Pulmonary artery endothelial cell (primary cell): ENCODE data around the gene ZBTB47. TPM values are rescaled to one million over a fixed set of nuclear protein-coding genes. Genes with fewer than 3 reads are reported as not detected.

Source experiments
- DNase-seq: peaks from one replicate; pipeline ENCODE4 v3.0.0-alpha.2; 2011; ENCODE audit warnings: low read depth, low spot score
- total RNA-seq: library from RNA; depleted of rRNA; stranded (reverse); fragments of >200 nt; gene quantifications from 2 replicates; pipeline ENCODE4 v1.2.3, GENCODE V29; 2014

The ZBTB47 gene
- total RNA-seq, 1 donor from 2014 or later: 22.4 TPM

DNA sequence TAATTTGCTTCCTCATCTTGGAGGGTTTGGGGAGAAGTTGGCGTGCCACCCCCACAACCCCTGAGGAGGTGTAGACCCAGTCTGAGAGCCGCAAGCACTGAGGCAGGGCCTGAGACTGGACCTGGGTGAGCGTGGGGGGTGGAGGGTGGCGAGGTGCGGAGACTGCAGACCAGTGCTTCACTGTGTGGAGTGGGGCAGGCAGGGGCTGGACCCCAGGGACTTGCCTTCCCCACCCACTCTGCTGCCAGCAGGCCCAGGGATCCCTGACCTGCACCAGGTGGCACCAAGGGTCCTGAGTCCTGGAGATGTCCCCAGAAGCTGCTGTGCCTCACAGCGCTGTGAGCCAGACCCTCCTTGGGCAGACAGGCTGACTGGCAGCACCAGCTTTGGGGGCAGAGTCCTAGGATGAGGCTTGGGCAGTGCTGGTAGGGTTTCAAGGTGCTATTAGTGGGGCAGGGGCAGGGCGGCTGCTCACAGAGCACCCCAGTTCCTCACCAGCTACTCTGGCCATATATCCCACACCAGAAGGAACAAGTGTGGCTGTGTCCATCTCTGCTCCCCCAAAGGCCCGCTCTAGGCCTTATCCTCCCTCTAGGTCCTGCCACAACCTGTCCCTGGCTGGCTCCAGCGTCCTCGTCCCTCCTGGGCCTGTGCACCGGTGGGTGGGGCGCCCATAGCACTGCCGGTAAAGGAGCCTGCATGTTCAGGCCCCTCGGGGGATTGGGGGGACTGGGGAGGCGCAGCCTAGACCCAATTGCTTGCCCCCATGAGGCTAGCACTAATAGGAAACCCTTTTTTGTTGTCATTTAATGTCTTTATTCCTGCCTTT is 11.8 kb downstream of the ZBTB47 start:
- no peak for DNase-seq

- DNase-seq: no peak
Observed at GRCh38 chr3:42666022-42666421, 12.5 kb downstream of the ZBTB47 start.

DNA sequence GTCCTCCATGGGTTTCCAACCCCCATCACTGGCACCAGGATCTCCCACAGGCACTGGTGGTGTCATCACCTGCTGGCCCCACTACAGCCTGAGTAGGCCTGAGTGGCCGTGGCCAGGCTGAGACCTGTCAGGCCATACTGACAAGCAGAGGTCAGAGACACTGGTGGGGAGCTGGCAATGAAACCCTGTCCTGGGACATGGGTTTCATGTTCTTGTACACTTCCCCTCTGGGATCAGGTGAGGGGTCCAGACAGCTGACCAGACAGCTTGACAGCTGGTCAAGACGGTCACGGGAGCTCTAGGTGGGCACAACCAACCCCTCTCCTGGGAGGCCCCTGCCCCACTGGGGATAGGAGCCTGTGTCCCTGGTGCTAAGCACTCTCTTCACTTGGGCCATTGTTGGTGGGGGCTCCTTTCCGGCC is 13.1 kb downstream of the ZBTB47 start:
- no peak for DNase-seq

DNA sequence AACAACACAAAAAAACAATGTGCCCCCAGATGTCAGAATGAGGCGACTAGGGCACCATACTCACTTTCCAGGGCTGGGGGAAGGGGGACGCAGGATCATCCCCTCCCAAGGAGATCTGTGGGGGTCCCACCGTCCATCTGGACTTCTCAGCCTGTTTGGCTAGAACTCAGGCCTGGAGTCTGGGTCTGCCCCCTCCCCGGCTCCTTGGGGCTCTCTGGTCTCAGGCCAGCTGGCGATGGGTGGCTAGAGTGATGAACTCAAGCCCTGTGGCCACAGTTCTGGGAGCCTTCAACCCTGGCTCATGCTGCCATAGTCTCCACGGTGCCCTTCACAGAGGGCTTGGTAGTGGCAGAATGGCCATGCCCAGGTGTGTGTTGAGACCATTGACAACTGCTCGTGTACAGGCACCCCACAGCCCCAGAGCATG is 13.6 kb downstream of the ZBTB47 start:
- DNase-seq: no peak

DNA sequence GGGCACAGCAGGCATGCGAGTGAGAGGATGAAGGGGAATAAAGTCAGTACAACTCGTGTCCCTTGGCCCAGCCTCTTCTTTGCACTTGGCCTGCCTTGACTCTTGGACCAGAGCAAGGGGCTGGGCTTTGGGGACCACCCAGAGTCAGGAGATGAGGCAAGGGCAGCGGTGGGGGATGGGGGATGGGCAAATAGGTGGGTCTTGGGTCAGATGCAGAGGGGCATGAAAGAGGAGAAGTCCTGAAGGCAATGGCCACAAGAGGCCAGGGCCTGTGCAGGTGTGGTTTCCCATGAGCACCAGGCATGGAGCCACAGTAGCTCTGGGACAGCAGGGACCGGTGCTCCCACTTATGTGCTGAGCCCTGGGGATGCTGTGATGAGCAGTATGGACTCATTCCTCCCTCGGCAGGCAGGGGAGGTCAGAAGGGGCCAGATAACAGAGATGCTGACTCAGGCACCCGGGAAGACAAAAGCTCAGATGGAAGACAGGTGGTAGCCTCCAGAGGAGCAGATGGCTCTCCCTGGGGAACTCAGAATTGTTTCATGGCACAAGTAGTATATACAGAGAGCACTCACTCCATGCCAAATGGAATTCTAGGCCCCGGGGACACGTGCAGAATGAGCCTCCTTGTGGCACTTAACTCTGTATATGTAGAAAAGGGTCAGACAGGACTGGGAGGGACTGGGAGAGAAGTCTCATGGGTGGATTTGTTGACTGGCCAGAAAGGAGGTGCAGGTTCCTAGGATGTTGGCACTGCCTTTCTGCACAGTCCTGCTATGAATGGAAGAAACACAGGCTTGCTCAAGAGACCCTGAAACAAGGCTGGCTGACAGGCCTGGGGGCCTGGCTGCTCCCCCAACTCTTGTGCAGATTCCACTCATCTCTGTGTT is 14.3 kb downstream of the ZBTB47 start:
- no peak for DNase-seq

DNA sequence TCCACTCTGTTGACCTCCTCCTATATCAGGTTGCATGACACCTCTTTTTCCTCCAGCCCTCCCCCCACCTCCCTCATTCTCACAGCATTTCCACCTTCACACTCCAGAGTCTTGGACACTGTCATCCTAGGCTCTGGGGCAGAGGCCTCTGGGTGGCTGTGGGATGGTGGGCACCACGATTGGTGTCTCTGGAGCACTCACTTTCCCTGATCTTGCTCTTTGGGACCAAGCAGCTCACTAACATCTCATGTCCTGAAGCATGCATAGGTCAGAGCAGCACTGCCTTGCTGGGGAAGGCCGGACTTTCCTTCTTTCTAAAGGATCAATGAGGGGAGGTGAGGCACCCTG is 14.9 kb downstream of the ZBTB47 start:
- no peak for DNase-seq

DNA sequence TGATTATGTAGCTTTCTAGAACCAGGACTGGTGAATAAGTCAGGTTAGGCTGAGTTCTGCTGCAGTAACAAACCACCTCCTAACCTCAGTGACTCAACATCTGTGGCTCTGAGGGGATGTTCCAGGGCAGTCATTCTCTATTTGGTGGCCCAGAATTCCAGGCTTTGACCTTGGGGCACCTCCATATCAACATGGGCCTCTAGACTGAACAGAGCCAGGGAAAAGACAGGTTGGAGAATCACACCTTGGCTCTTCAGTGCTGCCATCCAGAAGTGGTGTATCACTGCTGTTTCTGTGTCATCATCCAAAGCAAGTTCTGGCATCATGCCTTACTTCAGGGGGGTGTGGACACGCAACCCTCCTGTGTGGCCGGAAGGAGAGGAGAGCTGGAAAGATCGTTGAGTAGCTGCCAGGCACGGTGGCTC is 15.3 kb downstream of the ZBTB47 start:
- DNase-seq: no peak

DNA sequence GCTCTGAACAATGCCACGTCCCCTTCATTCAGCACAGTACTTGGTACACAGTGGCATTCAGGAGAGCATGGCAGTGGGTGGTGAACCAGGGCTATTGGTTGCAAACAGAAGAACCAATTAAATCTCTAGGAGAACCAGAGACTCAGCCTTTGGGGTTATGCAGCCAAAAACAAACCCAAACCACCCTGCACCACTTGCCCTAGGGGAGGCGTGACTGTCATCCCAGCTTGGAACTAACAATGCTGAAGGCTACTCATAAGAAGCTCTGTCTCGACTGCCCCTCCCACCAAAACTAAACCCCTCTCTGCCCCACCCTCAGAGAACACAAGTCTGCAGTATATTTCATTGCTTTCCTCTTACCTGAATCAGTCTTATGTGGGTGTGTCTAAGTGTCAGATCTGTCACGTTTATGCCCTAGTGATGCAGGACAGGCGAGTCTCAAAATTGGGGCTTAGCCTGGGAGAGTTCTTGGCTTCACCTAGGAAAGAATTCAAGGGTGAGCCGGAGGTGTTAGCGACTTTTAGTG is 16.6 kb downstream of the ZBTB47 start:
- no peak for DNase-seq

DNA sequence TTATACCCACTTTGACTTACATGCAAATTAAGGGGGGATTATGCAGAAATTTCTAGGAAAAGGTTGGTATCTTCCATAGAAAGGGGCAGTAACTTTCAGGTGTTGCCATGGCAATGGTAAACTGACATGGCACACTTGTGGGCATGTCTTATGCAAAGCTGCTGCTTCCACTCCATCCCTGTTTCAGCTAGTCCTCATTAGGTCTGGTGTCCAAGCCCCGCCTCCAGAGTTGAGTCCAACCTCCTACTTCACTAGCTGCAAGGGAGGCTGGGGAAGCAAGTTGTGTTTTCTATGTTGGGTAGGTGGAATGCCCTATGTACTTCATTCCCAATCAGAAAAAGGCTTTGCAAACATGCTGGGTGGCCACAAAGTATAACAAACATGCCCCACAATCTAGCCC is 17.2 kb downstream of the ZBTB47 start:
- DNase-seq: no peak

- DNase-seq: no peak
Observed at GRCh38 chr3:42672515-42672914, 19.0 kb downstream of the ZBTB47 start.

DNA sequence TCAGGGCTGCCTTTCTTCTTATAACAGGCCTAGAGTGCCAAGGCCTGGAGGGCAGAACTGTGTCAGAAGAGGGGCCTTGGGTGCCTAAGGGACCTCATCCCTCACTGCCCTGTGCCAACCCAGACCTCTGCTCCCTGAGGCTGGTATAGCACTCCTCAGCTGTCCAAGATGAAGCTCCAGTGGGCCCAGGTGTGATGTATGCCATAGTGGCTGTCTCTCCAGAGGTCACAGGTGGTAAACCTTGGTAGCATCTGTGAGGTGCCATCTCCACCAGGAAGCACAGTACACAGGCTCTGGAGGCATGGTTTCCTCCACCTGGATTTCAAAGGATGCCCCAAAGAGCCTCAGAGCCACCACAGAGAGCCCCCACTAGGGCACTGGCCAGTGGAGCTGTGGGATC is 19.6 kb downstream of the ZBTB47 start:
- no peak for DNase-seq

DNA sequence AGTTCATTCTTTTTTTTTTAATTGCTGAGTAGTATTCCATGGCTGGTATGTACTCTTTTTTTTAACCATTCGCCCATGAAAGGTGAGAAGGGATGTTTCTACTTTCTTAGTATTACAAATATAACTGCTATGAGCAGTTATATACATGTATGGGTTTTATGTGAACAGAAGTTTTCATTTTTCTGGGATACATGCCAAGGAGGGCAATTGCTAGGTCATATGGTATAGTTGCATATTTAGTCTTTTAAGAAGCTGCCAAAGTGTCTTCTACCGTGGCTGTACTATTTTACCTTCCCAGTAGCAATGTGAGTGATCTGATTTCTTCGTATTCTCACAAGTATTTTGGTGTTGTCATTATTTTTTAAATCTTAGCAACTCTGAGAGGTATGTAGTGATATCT is 20.6 kb downstream of the ZBTB47 start:
- no peak for DNase-seq

DNA sequence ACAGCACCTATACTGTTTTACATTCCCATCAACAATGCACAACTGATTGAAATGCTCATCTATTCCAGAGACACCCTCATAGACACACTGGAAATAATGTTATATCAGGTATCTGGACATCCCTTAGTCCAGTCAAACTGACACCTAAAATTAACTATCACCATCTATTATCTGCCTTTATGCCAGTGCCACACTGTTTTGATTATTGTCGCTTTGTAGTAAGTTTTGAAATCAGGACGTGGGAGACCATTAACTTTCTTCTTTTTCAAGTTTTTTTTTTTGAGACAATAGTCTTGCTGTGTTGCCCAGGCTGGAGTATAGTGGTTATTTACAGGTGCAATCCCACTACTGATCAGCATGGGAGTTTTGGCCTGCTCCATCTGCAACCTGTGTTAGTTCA is 22.4 kb downstream of the ZBTB47 start:
- DNase-seq: no peak

DNA sequence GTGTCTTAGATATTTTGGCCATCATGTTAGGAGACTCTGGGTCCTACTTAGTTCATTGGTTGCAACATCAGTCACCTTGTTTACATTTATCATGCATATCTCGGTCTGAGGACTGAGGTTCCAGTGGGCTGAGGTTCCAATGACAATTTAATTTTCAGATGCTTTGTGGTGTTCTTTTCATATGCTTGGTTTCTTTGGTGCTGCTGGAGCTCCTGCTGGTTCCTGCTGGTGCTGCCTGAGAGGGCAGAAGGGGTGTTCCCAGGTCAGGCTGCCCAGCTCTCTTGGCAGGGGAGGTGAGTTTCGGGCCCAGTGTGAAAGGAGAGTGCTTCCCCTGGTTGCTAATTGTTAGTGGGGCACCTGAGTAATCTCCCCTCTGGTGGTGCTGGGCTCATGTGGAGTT is 24.9 kb downstream of the ZBTB47 start:
- DNase-seq: no peak

GRCh38 chr3:42680271-42680670 is 26.8 kb downstream of the ZBTB47 start:
- no peak for DNase-seq

DNA sequence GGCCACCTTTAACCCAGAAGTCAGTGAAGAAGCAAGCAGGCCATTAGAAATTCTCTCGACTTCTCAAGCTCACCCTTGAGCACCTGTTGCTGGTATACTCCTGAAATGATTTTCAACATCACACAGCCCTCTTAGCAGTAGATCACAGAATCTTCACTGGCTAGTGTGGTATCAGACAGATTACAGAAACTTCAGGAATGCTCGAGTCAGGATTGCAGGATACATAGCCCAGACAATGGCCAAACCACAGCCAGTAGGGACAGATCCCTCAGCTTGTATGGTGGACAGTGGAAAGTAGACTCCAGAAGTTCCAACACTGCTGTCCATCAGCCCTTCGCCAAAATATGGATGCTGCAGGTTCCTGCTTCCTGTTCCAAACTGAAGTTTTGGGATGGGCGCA is 27.3 kb downstream of the ZBTB47 start:
- DNase-seq: no peak

DNA sequence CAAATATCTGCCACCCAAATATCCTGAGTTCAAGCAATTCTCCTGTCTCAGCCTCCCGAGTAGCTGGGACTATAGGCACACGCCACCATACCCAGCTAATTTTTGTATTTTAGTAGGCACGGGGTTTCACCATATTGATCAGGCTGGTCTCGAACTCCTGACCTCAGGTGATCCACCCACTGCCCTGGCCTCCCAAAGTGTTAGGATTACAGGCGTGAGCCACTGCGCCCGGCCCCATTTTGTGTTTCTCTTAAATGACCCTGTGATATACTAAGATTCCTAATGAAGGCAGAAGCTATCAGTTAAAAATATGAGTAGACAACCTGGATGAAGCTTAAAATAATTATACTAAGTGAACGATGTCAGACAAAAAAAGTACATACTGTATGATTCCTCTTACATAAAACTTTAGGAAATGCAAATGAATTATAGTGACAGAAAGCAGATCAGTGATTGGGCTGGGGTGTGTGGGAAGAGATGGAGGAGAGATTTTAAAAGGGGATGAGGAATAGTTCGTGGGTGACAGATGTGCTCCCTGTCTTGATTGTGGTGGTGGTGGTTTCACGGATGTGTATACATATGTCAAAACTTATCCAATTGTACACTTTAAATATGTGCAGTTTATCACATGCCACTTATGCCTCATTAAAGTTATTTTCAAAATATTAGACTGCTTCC is 28.0 kb downstream of the ZBTB47 start:
- no peak for DNase-seq

DNA sequence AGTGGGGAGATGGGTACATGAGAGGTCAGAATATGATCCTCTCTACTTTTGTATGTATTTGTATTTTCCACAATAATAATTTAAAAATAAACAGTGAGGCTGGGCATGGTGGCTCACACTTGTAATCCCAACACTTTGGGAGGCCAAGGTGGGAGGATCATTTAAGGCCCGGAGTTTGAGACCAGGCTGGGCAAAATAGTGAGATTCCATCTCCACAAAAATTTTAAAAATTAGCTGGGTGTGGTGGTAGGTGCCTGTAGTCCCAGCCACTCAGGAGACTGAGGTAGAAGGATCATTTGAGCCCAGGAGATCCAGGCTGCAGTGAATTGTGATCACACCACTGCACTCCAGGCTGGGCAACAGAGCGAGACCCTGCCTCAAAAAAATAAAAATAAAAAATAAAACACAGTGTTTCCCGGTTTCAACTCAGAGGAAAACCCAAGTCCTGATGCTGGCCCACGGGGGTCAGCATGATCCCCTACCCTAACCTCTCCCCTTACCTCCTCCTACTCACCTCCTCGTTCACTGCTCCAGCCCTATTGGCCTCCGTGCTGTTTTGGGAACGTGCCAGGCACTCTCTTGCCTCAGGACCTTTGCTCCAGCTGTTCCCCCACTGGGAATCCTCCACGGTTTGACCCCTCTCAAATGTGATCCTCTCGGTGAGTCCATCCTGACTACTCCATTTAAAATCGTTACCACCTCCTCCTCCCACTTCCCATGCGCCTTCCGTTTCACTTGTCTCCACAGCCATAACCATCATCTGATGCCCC is 29.0 kb downstream of the ZBTB47 start:
- DNase-seq: no peak

DNA sequence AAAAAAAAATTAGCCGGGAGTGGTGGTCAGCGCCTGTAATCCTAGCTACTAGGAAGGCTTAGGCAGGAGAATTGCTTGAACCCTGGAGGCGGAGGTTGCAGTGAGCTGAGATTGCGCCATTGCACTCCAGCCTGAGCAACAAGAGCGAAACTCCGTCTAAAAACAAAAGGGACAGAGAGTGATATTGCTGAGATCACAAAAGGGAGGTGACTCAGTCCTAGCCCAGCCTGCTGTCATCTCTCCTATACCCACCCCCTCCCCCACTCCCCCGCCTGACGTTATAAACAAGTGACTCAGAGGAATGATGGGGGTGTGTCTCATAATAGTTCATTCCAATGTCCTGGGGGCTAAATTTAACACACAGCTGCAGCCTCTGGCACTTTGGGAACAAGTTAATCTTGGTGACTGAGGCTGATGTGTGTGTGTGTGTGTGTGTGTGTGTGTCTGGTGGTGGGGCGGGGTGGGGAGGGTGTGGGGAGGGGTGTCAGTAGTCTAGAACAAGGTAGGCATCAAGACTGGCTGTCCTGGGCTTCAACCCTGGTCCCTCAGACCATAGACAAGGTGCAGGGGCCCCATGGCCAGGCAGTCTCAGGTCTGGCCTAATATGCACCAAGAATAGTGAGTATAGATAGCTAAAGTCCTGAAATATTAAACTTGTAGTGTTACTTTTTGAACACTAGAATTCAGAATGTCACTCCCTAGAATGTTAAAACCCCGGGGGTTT is 30.5 kb downstream of the ZBTB47 start:
- DNase-seq: peak; percentile 32

DNA sequence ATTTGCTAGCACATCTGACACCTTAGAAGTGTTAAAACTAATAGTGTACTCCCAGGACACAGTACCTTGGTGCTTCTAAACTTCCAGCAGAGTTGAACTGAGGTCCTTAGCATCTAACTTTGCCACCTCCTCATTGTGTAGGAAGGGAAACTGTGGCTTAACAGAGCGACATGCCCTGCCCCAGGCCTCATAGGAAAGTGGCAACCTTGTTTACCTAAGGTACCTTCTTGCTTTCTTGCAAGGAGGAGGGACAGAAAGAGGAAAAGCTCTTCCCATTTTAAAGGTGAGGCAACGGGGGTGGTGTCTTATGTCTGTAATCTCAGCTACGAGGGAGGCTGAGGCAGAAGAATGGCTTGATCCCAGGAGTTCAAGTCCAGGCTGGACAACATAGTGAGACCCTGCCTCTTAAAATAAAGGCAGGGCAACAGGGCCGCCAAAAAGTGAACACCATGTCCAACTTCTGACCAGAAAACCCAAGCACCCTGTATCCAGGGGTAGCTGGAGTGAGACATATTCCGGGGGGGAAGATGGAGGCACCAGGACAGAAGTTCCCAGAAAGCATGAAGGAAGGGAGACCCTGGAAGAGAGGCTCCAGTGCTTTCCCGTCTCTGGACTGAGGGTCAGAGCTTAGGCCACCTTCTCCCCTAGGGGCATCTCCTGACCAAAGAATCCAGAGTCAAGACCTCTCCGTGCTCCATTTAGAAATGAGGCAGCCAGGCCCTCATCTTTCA is 31.3 kb downstream of the ZBTB47 start:
- DNase-seq: no peak
